Colonic mucosa (tissue), 4 donors: Measurements from ENCODE around the gene RHOBTB3. TPM values are rescaled to one million over a fixed set of nuclear protein-coding genes. Genes with fewer than 3 reads are reported as not detected.
"Not testable (repeated sequence)": the region's sequence is repeated elsewhere in the genome, so short reads cannot be mapped to it uniquely, and the experiment has no call there.

Source experiments
- DNase-seq: peaks from one replicate; pipeline ENCODE4 v3.0.0-alpha.2; 2020
- H3K27ac ChIP-seq: fragments of 200-600 bp; one replicate; pipeline ENCODE4 v1.8.0; 2021
- H3K27me3 ChIP-seq: fragments of 200-600 bp; one replicate; pipeline ENCODE4 v1.8.0; 2021
- H3K36me3 ChIP-seq: fragments of 200-600 bp; one replicate; pipeline ENCODE4 v1.8.0; 2021
- H3K4me1 ChIP-seq: fragments of 200-600 bp; one replicate; pipeline ENCODE4 v1.8.0; 2021; ENCODE audit warnings: mild to moderate bottlenecking
- H3K4me3 ChIP-seq: fragments of 200-600 bp; one replicate; pipeline ENCODE4 v1.8.0; 2021
- H3K9ac ChIP-seq, 2 donors: one replicate each; pipeline ENCODE4 v1.7.0; 2013; ENCODE audit warnings: control low read depth in 2 of 2, low read depth in 2 of 2, low read length in 2 of 2
- H3K9me3 ChIP-seq: fragments of 200-600 bp; one replicate; pipeline ENCODE4 v1.8.0; 2021
- CTCF ChIP-seq: fragments of 200-600 bp; IDR thresholded peaks from one replicate; pipeline ENCODE4 v1.8.0; 2022; ENCODE audit warnings: antibody characterized with exemption, mild to moderate bottlenecking
- intact Hi-C: fragments of 100-400 bp; cut with DNase I; formaldehyde crosslinking; loops from one replicate; pipeline ENCODE4 v1.14.1; 2022
- total RNA-seq, 2 donors: library from RNA; stranded (reverse); fragmentation: NEBNext Ultra II Directional in 1 of 2; extraction: Animal tissue kit (Norgen Biotek cat#: 25700) in 1 of 2; gene quantifications; one replicate each; pipeline ENCODE4 v1.2.1, GENCODE V29; 2021
- donor health status: healthy.
- donor health status: DM: no; HTN: no; CAD: no.
- donor health status: DM: no; HTN: no; CAD: no.

Gene RHOBTB3
- total RNA-seq, 2 donors from 2014 or later = 50.0 to 59.0 TPM

- TF ChIP-seq CTCF = no peak
- no peak overlapping the region for H3K4me3 ChIP-seq
- intact Hi-C loops = no loop called here
- no peaks in the 10 kb centered on the region for H3K27me3 ChIP-seq
- no peaks in the 10 kb centered on the region for H3K9me3 ChIP-seq
- peak overlapping the region; percentile 45 for H3K27ac ChIP-seq
- no peak for DNase-seq
- peak overlapping the region in 1 of 2 donors; percentile 1 for H3K9ac ChIP-seq
- no peaks in the 10 kb centered on the region for H3K4me1 ChIP-seq
- H3K36me3 ChIP-seq = no peaks in the 10 kb centered on the region
Measured at GRCh38 chr5:95827892-95828246, 96.7 kb downstream of the RHOBTB3 start.

- intact Hi-C loops = no loop called here
- H3K4me3 ChIP-seq = no peak overlapping the region
- H3K9ac ChIP-seq = no peak overlapping the region
- H3K27me3 ChIP-seq = no peaks in the 10 kb centered on the region
- no peaks in the 10 kb centered on the region for H3K36me3 ChIP-seq
- no peaks in the 10 kb centered on the region for H3K9me3 ChIP-seq
- no peak for TF ChIP-seq CTCF
- peaks cover 3% of the 10 kb centered on the region for H3K4me1 ChIP-seq
- no peak for DNase-seq
- H3K27ac ChIP-seq = no peak overlapping the region
Measured at GRCh38 chr5:95830226-95830625, 99.1 kb downstream of the RHOBTB3 start.

GRCh38 chr5:95832664-95833063 is 101.5 kb downstream of the RHOBTB3 start:
- no peaks in the 10 kb centered on the region for H3K36me3 ChIP-seq
- DNase-seq = no peak
- peaks cover 3% of the 10 kb centered on the region for H3K4me1 ChIP-seq
- H3K27ac ChIP-seq = no peak overlapping the region
- no peaks in the 10 kb centered on the region for H3K9me3 ChIP-seq
- no peak overlapping the region for H3K4me3 ChIP-seq
- intact Hi-C loops = no loop called here
- H3K9ac ChIP-seq = no peak overlapping the region
- H3K27me3 ChIP-seq = no peaks in the 10 kb centered on the region
- no peak for TF ChIP-seq CTCF

- Histone ChIP-seq H3K27ac (no peak overlapping the region), H3K4me1 (peaks cover 9% of the 10 kb centered on the region), H3K27me3 (no peaks in the 10 kb centered on the region), H3K9me3 (no peaks in the 10 kb centered on the region), H3K36me3 (no peaks in the 10 kb centered on the region), H3K9ac (peak overlapping the region in 1 of 2 donors; percentile 40), H3K4me3 (peak overlapping the region; percentile 42)
- intact Hi-C loops = no loop called here
- DNase-seq = no peak
- no peak for TF ChIP-seq CTCF
Measured at GRCh38 chr5:95835682-95836385, 104.7 kb downstream of the RHOBTB3 start.

- intact Hi-C loops = no loop called here
- H3K4me3 ChIP-seq = no peak overlapping the region
- H3K27ac ChIP-seq = no peak overlapping the region
Measured at GRCh38 chr5:95836544-95836943, 105.4 kb downstream of the RHOBTB3 start.

GRCh38 chr5:95836971-95837370 is 105.8 kb downstream of the RHOBTB3 start:
- intact Hi-C loops, DNase-seq, H3K27ac ChIP-seq, H3K9me3 ChIP-seq, H3K27me3 ChIP-seq, H3K4me1 ChIP-seq, H3K4me3 ChIP-seq, H3K36me3 ChIP-seq, H3K9ac ChIP-seq: not testable (repeated sequence)

More at GRCh38 chr5:95836544-95836943, 105.4 kb downstream of the RHOBTB3 start:
- no peaks in the 10 kb centered on the region for H3K36me3 ChIP-seq
- no peaks in the 10 kb centered on the region for H3K9me3 ChIP-seq
- no peak for DNase-seq
- peaks cover 9% of the 10 kb centered on the region for H3K4me1 ChIP-seq
- no peak for TF ChIP-seq CTCF
- H3K27me3 ChIP-seq = no peaks in the 10 kb centered on the region
- H3K9ac ChIP-seq = no peak overlapping the region
